Mesothelial cell of epicardium (in vitro differentiated cells): ENCODE data around the gene STK40. TPM values are rescaled to one million over a fixed set of nuclear protein-coding genes. Genes with fewer than 3 reads are reported as not detected.

Source experiments
- DNase-seq, 2 experiments: peaks; one replicate each; pipeline ENCODE4 v3.0.0; 2021; ENCODE audit warnings: low spot score in 2 of 2; ENCODE audit not compliant: unreplicated experiment in 2 of 2
- H3K27ac Mint-ChIP-seq: 2 replicates; pipeline ENCODE4 v1.8.0; 2021; ENCODE audit warnings: mixed read lengths
- H3K27me3 Mint-ChIP-seq: 2 replicates; pipeline ENCODE4 v1.8.0; 2021; ENCODE audit warnings: low read depth, mixed read lengths
- H3K36me3 Mint-ChIP-seq: 2 replicates; pipeline ENCODE4 v1.8.0; 2021; ENCODE audit warnings: mixed read lengths
- H3K4me1 Mint-ChIP-seq: 2 replicates; pipeline ENCODE4 v1.8.0; 2021; ENCODE audit warnings: mixed read lengths
- H3K4me3 Mint-ChIP-seq: 2 replicates; pipeline ENCODE4 v1.8.0; 2021; ENCODE audit warnings: mild to moderate bottlenecking, moderate library complexity, mixed read lengths
- H3K9me3 Mint-ChIP-seq: 2 replicates; pipeline ENCODE4 v1.8.0; 2021; ENCODE audit warnings: mixed read lengths
- total RNA-seq: library from RNA; stranded (reverse); gene quantifications from 3 replicates; pipeline ENCODE4 v1.2.1, GENCODE V29; 2021
- TF ChIP-seq, protein P1 (sequence below): fragments of 200-600 bp; sonication (generic); IDR thresholded peaks from one replicate; pipeline ENCODE4 v1.5.0; 2021; ENCODE audit warnings: antibody characterized with exemption; ENCODE audit not compliant: unreplicated experiment

The STK40 gene
- total RNA-seq, 1 donor from 2014 or later: 42.7 TPM

DNA sequence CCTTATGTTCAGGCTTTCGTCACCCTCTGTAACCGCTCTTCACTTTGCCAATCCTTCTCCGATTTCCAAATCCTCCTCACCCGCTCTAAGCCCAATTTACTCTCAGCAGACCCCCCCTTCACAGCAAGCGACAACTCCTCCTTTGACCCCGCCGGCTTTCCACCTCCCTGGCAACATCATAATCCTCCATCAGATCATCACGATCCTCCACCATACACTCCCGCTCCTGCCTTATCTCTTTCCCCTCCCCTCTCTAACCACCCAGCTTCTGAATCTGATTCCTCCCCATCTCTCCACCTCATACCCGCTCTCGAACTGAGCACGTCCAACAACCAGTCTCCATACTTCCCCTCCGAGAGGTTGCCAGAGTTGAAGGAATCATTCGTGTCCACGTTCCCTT, 54.8 kb downstream of the STK40 start:
- peaks cover 12% of the 10 kb centered on the region for H3K27me3 Mint-ChIP-seq
- TF ChIP-seq, protein P1, sequence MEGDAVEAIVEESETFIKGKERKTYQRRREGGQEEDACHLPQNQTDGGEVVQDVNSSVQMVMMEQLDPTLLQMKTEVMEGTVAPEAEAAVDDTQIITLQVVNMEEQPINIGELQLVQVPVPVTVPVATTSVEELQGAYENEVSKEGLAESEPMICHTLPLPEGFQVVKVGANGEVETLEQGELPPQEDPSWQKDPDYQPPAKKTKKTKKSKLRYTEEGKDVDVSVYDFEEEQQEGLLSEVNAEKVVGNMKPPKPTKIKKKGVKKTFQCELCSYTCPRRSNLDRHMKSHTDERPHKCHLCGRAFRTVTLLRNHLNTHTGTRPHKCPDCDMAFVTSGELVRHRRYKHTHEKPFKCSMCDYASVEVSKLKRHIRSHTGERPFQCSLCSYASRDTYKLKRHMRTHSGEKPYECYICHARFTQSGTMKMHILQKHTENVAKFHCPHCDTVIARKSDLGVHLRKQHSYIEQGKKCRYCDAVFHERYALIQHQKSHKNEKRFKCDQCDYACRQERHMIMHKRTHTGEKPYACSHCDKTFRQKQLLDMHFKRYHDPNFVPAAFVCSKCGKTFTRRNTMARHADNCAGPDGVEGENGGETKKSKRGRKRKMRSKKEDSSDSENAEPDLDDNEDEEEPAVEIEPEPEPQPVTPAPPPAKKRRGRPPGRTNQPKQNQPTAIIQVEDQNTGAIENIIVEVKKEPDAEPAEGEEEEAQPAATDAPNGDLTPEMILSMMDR: no peak
- no peak for DNase-seq
- no peaks in the 10 kb centered on the region for H3K36me3 Mint-ChIP-seq
- peaks cover 31% of the 10 kb centered on the region for H3K4me1 Mint-ChIP-seq
- no peak overlapping the region for H3K27ac Mint-ChIP-seq
- no peaks in the 10 kb centered on the region for H3K9me3 Mint-ChIP-seq
- H3K4me3 Mint-ChIP-seq: no peak overlapping the region

DNA sequence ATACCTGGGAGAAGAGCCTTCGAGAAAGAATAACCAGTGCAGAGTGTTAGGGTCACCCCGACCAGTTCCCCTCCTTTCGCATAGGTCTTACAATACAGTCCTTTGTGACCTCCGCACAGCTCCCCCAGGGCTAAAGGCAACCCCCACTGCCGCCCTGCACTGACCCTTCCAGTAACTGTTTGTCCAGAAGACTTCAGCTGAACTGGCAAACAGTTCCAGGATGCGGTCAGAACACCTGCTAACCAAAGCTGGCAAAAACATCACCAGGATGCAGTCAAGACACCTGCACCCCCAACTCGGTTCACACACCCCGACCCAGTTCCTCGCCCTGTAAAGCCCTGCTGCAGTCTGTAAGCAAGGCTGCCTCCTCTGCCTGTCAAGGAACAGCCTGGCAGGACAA, 55.9 kb downstream of the STK40 start:
- Mint-ChIP-seq H3K27me3 (peaks cover 12% of the 10 kb centered on the region), H3K4me1 (peaks cover 40% of the 10 kb centered on the region), H3K9me3 (no peaks in the 10 kb centered on the region), H3K36me3 (no peaks in the 10 kb centered on the region), H3K4me3 (no peak overlapping the region), H3K27ac (no peak overlapping the region)
- TF ChIP-seq, protein P1: no peak
- DNase-seq: no peak

DNA sequence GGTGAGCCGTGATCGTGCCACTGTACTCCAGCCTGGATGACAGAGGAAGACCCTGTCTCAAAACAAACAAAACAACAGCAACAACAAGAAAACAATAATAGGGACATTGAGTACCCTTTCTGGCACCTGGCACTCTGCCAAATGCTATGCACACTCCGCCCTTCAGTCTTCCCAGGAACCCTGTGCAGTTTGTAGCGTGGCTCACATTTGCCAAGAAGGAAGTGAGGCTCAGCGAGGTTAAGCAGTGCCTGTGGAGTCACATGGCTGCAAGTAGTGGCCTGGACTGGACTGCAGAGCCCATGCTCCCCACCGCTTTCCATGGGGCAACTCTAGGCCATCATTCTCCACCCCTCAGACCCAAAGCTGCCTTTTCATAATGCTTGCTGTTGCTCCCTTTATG, 57.0 kb downstream of the STK40 start:
- Mint-ChIP-seq H3K4me1 (peaks cover 51% of the 10 kb centered on the region), H3K36me3 (no peaks in the 10 kb centered on the region), H3K27me3 (peaks cover 12% of the 10 kb centered on the region), H3K27ac (no peak overlapping the region), H3K4me3 (no peak overlapping the region), H3K9me3 (no peaks in the 10 kb centered on the region)
- DNase-seq: no peak
- TF ChIP-seq, protein P1: no peak

DNA sequence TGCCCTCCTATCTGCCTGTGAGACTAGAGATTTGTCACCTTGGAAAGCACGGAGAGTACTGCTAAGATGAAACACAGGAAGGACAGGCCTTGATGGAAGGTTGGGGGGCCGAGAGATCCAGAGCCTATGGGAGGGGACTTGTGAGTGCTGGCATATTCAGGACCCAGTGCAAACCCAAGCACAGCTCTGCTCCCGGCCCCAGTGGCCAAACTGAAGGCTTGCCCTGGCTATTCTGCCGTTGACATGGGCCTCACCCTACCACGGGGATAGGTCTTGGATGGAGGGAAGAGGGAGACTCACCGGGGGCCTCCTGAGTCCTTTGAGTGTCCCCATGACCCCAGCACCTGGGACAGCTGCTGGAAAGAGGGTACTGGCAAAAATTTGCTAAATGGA, 57.6 kb downstream of the STK40 start:
- peak overlapping the region; percentile 44 for H3K27ac Mint-ChIP-seq
- H3K4me1 Mint-ChIP-seq: peaks cover 51% of the 10 kb centered on the region
- peaks cover 12% of the 10 kb centered on the region for H3K27me3 Mint-ChIP-seq
- DNase-seq: no peak
- H3K9me3 Mint-ChIP-seq: no peaks in the 10 kb centered on the region
- no peak overlapping the region for H3K4me3 Mint-ChIP-seq
- H3K36me3 Mint-ChIP-seq: no peaks in the 10 kb centered on the region
- TF ChIP-seq, protein P1: no peak

DNA sequence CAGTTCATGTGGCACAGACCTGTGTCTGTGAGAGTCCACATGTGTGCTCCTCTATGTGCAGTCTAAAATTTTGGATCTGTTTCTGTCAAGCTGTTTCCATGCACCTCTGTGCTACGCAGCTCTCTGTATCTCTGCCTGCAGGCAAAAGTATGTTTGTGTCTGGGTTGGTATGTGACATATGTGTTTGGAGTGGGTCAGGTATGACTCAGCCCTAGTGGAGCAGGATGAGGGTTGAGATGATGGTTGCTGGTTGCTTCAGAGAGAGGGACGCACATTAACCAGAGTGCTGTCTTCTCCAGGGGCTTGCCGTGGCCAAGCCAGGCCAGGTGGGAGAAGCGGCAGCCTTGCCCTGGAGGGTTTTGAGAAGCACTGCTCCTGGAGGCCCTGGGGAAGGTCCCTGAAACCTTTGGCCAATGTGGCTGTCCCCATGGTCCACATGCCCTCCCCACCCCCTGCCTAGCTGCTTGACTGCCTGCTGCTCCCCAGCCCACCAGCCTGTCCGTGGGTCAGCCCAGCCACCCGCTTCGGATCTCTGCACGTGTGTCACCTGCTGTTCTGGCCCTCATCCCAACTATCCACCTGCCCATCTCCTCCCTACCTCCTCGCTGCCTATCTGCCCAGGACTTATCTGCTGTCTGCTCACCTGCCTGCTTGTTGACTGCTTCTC, 58.2 kb downstream of the STK40 start:
- TF ChIP-seq, protein P1: no peak
- Mint-ChIP-seq H3K27me3 (peaks cover 11% of the 10 kb centered on the region), H3K9me3 (no peaks in the 10 kb centered on the region), H3K36me3 (no peaks in the 10 kb centered on the region), H3K4me1 (peaks cover 51% of the 10 kb centered on the region), H3K27ac (peak overlapping the region; percentile 70), H3K4me3 (no peak overlapping the region)
- DNase-seq: no peak

DNA sequence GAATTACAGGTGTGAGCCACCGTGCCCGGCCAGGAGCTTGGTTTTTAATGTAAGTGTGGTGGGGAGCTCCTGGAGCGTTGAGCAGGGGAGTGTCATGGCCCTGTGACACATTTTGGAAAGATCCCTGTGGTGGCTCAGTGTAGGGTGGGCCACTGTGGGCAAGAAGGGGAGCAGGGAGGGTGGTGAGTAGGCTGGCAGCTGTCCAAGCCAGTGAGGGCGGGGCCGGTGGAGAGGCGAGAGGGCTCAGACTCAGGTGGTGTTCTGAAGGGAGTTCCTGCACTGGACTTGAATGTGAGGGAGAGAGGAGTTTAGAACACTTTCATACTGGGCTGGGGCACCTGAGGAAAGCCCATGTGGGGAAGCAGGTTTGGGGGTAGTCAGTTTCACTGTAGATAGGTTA, 59.2 kb downstream of the STK40 start:
- peaks cover 55% of the 10 kb centered on the region for H3K4me1 Mint-ChIP-seq
- H3K27ac Mint-ChIP-seq: peak overlapping the region; percentile 66
- H3K9me3 Mint-ChIP-seq: no peaks in the 10 kb centered on the region
- no peaks in the 10 kb centered on the region for H3K36me3 Mint-ChIP-seq
- no peak overlapping the region for H3K4me3 Mint-ChIP-seq
- TF ChIP-seq, protein P1: no peak
- H3K27me3 Mint-ChIP-seq: peaks cover 7% of the 10 kb centered on the region
- no peak for DNase-seq
